GM18517 (cell line): ENCODE measurements around the gene NEO1.

Experiments
- ATAC-seq: cut with Tn5 transposase; IDR thresholded peaks from one replicate; pipeline ENCODE4 v1.9.1; 2021; ENCODE audit warnings: mild to moderate bottlenecking, moderate library complexity; ENCODE audit not compliant: unreplicated experiment

NEO1 gene

GRCh38 chr15:73072894-73073293, 20.6 kb downstream of the NEO1 start:
- no peak for ATAC-seq

DNA sequence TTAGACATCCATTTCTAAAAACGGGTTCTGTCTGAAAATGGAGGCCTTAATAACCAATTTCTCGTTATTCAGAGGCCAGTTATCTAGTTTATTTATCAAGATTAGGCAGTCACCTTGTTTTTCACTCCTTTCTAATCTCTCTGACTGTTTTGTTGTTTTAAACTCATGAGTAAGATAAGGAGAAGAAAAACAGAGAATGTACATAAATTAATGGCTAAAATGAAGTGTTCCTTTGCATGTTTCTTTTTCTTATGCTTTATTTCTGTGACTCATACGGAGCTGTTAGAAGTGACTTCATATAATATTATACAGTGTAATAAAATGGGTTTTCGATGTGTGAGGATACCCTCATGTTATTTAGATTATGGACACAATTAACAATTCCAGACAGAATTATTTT, 22.0 kb downstream of the NEO1 start:
- ATAC-seq, result no peak

DNA sequence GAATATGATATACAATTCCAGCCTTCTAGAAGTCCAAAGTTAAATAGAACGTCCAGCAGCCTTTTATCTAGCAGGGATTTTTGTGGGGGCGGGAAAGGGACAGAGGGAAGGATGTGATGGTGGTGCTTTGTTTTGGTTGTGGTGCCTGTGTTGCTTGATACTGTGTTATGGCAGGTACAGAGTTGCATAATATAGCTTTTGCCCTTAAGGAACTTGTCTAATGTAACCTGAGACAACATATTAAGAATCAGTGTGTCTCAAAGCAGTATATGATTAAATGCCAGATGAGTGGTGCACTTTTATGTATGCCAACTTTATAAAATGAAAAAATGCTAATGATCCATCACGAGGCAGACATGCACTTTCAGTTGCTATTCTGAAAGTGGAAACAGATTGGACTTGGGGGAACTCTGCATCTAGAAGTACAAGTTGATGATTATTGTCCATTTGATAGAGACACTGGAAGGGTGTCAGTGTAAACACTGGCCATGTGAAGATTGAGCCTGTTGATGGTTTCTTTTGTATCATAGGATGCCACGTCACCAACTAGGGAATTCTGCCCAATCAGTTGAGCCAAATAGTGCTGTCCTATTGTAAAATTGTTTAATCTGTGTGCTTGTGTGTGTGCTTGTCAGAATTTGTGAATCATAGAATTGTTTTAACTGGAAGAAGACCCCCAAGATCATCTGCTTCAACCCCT, 23.0 kb downstream of the NEO1 start:
- no peak for ATAC-seq

DNA sequence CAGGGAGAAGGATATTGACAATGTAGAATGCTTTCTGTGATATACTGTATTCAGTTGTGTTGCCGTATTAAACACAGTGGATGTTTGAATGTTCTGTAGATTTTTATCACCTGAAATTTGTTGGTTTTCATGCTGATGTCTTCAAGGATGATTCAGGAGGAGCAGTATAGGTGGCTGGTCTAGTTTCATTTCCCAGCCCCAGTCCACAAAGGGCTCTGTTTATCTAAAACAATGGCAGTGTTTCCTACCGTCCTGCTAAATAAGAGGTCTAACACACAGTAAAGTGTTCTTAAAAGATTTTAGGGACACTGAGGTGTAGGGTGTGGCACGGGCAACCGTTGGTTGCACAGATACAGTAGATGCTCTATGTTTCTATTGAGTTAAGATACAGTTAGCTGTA, 26.0 kb downstream of the NEO1 start:
- no peak for ATAC-seq

- ATAC-seq, result no peak
Observed at GRCh38 chr15:73078722-73079121, 26.5 kb downstream of the NEO1 start.

DNA sequence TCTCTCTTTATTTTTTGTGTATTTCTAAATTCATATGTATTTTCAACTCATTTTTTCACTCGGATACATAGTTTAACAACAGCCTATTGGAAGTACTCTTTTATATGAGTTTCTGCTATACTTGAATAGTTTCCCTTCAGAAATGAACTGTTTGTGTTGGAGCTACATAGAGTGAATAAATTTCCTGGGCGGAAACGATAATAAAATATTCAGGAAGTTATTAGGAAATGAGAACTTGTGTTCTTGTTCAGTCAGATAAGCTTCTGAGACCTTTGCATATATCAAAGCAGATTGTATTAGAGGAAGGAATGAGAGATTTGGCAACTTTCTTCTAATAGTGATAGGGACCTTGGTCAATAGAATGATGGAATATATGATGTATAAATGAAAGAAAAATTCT, 27.3 kb downstream of the NEO1 start:
- no peak for ATAC-seq

DNA sequence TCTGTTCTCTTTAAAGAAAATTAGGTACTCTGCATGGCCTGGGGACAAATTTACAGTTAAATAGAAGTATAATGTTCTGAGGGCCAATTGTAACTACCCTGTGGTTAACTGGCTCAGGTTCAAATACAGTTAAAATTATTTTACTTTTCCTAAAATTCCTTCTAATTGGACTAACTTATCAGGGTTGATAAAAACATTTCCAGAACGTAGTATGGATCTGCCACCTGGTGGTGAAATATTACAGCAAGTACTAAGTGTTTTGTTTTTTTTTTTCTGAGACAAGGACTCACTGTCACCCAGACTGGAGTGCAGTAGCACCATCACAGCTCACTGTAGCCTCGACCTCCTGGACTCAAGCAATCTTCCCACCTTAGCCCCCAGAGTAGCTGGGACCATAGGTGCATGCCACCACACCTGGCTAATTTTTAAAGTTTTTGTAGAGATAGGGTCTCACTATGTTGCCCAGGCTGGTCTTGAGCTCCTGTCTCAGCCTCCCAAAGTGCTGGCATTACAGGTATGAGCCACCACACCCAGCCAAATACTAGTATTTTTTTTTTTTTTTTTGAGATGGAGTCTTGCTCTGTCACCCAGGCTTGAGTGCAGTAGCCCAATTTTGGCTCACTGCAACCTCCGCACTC, 29.2 kb downstream of the NEO1 start:
- ATAC-seq, result no peak

DNA sequence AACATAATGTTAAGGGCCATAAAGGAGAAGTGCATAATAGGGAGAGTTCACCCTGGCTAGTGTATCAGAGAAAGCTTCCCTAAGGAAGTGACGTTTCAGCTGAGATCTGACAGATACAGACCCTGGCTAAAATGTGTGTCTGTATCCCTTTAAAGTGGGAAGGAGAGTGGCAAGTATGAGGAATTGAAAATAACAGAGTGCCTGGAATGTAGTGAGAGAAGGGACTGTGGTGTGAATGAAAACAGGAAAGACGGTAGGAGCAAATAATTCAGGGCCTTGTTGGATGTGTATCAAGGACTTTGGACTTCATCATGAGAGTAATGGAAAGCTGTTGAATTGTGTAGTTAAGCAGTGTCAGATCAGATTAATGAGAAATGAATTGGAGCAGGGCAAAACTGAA, 30.5 kb downstream of the NEO1 start:
- ATAC-seq, result no peak

- no peak for ATAC-seq
Observed at GRCh38 chr15:73087098-73087497, 34.8 kb downstream of the NEO1 start.

DNA sequence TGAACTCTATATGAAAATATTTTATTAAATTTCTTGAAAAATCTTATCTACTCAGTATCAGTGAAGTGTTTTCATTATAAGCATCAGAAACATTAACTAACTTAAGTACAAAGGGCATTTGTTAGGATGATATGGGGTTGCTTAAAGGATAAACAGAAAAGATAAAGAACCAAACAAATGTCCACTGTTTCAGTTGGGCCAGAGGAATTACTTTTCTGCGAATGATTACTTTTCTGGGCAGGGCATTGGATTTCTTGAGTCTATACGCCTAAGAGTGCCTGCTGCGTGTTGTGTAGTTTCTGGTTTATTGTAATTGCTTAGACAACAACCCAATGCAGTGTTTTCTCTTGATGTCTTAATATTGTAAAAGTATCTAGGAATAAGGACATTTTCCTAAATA, 52.8 kb downstream of the NEO1 start:
- ATAC-seq, result no peak

DNA sequence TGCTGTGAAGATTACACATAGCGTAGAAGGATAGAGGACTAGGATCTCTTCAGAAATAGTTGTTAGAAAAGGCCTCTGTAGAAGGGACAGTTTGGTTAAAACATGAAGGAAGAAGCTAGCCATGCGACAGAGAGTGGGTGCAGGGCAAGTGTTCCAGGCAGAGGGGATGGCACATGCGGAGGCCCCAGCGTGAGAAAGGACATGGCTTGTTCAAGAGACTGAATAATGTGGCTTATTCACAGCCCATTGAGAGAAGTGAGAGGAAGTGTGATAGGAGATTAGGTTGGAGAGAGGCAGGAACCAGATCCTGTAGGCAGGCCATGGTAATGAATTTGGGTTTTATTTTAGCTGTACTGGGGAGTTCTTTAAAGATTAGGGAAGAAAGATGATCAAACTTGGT, 56.4 kb downstream of the NEO1 start:
- ATAC-seq, result no peak

- ATAC-seq, result no peak
Observed at GRCh38 chr15:73109765-73110164, 57.5 kb downstream of the NEO1 start.

GRCh38 chr15:73110201-73110600, 57.9 kb downstream of the NEO1 start:
- no peak for ATAC-seq

GRCh38 chr15:73114064-73114463, 61.8 kb downstream of the NEO1 start:
- ATAC-seq, result no peak

DNA sequence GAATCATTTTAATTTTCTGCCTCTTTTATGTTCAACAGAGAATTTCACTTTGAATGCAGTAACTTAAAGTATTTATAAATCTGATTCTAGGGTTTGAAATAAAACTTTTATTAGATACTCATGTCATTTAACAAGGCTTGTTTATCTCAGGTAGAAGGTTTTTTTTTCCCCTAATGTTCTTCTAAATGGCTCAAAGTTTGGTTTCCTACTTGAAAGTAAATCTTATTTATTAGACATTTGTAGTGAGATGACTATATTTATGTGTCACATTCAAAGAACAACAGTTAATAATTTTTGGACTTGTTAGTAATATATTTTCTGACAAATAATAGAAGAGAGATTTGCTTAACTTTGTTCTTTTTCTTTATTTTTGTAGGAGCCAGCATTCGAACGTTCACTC, 63.9 kb downstream of the NEO1 start:
- ATAC-seq, result no peak

GRCh38 chr15:73118055-73118454, 65.8 kb downstream of the NEO1 start:
- no peak for ATAC-seq

GRCh38 chr15:73119478-73119877, 67.2 kb downstream of the NEO1 start:
- no peak for ATAC-seq

GRCh38 chr15:73120269-73120668, 68.0 kb downstream of the NEO1 start:
- no peak for ATAC-seq

GRCh38 chr15:73125219-73125618, 73.0 kb downstream of the NEO1 start:
- ATAC-seq, result no peak

DNA sequence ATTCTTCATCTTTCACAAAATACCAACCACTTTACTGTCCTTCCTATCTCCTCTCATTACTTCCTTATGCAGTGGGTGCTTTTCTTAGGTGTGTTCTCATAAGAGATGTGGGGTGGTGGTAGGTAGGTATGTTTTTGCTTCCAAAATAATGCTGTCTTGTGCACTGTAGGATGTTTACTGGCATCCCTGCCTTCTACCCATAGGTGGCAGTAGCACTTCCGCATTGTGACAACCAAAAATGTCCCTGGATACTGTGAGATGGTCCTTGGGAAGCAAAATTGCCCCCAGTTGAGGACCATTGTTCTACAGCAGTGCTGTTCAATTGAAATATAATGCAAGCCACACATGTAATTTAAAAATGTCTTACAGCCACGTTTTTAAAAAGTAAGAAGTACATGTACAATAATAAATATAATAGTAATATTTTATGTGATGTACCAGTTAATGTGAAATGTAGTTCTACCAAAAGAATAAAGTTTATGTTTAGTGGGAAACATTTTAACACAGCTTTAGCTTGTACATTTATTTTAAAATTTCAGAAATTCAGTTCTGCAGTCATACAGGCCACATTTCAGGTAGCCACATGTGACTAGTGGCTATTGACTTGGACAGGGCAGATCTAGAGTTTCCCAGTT, 75.2 kb downstream of the NEO1 start:
- no peak for ATAC-seq

DNA sequence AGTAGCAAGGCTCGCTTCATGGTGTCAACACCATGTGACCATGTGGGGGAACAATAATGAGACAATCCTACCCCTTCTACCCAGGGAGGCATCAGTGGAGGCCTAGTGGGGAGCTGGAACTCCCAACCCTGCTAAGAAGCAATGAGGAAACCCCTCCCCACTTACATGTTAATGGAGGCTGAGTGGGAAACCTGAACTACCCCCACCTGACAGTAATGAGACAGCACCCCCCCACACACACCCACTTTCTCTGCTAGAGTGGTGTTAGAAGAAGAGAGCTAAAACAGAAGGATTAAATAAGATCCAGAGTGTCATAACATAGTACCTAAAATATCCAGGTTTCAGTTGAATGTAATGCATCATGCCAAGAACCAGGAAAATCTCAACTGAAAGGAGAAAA, 78.6 kb downstream of the NEO1 start:
- ATAC-seq, result no peak

GRCh38 chr15:73134196-73134595, 81.9 kb downstream of the NEO1 start:
- ATAC-seq, result no peak
